LNCaP clone FGC (cell line): ENCODE results near the gene MAPKAP1.

Source experiments
- DNase-seq: peaks from one replicate; pipeline ENCODE4 v3.0.0-alpha.2; 2011; ENCODE audit warnings: low read depth
- H3K4me3 ChIP-seq: 2 replicates; pipeline ENCODE4 v1.5.1; 2011; ENCODE audit warnings: mild to moderate bottlenecking, low read depth, low read length, control low read depth
- CTCF ChIP-seq: IDR thresholded peaks from 2 replicates; pipeline ENCODE4 v1.5.1; 2012; ENCODE audit warnings: mild to moderate bottlenecking; ENCODE audit not compliant: control insufficient read depth, insufficient read depth; ENCODE audit errors: extremely low read depth

Gene MAPKAP1

DNA sequence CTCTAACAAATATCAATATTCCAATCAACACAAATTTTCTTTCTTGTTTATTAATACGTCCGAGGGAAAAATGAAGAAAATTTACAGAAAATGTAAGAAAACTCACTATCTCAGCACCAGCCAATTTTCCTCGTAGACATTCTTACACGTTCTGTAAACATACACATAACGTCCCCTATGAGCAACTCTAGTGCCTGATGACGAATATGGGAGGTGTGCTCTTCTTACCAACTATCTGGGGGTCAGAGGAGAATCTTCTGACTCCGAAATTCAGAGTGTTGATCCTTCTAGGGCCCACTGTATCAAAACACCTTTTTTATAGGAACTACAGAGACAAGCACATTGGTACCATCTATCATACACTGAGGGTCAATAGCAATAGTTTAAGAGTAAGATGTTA, 246.7 kb downstream of the MAPKAP1 start:
- DNase-seq = no peak
- H3K4me3 ChIP-seq = no peak overlapping the region
- TF ChIP-seq CTCF = no peak

GRCh38 chr9:125457357-125457756, 249.7 kb downstream of the MAPKAP1 start:
- TF ChIP-seq CTCF = no peak
- H3K4me3 ChIP-seq = no peak overlapping the region
- no peak for DNase-seq

DNA sequence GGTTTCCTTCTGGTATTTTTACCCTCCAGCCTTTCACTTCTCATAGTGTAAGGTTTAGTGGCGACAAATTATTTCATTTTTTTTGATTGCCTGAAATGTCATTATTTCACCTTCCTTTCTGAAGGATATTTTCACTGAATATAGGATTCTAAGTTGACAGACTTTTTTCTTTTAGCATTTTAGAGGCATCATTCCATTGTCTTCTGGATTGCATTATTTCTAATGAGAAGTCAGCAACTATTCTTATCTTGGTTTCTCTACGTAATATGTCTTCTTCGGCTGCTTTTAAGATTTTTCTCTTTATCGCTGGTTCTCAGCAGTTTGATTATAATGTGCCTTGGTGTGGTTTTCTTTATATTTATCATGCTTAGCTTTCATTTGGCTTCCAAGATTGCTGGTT, 251.1 kb downstream of the MAPKAP1 start:
- TF ChIP-seq CTCF = no peak
- H3K4me3 ChIP-seq = no peak overlapping the region
- no peak for DNase-seq

- H3K4me3 ChIP-seq = no peak overlapping the region
- DNase-seq = no peak
- no peak for TF ChIP-seq CTCF
Observed at GRCh38 chr9:125455132-125455531, 251.9 kb downstream of the MAPKAP1 start.

- no peak overlapping the region for H3K4me3 ChIP-seq
- no peak for TF ChIP-seq CTCF
- DNase-seq = no peak
Observed at GRCh38 chr9:125447202-125447802, 259.7 kb downstream of the MAPKAP1 start.

DNA sequence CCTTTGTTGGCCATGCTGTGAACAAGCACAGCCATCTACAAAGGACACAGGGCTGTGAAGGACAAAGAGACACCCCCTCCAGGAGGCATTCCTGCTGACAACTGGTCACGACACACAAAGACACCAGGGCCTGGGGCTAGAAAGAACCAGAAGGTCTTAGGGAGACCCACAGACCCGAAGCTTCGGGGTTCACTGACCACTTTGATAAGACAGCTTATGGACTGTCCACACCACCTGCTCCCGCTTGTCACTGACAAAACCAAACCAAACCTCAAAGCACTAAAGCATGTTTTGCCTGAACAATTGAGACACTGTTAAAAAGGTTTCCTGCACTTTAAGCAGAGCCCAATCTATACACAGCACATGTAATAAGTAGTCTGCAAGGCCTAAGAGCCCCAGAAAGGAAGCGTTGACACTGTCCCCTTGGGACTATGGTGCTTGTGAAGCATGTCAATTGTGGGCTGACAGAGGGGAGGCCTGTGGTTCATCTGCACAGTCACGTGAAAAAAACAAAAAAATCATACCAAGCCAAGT, 260.4 kb downstream of the MAPKAP1 start:
- H3K4me3 ChIP-seq = no peak overlapping the region
- DNase-seq = no peak
- no peak for TF ChIP-seq CTCF

GRCh38 chr9:125444956-125445506, 262.0 kb downstream of the MAPKAP1 start:
- H3K4me3 ChIP-seq = no peak overlapping the region
- no peak for TF ChIP-seq CTCF
- DNase-seq = no peak
